ENCODE results near the gene CD59.

GRCh38 chr11:33753304-33753967 is 17.2 kb upstream of the CD59 start:
- TF ChIP-seq CTCF (IDR thresholded peaks at IDR 0.05) (no peak), POLR2A (IDR thresholded peaks at IDR 0.05) (no peak), POLR2AphosphoS5 (IDR thresholded peaks at IDR 0.05; ENCODE audit: insufficient read depth in 1 of 2, low read depth in 1 of 2) (no peak)
